Endothelial cell of umbilical vein (primary cell): Measurements from ENCODE around the gene AQR. TPM values are rescaled to one million over a fixed set of nuclear protein-coding genes. Genes with fewer than 3 reads are reported as not detected.
"Not testable (repeated sequence)": the region's sequence is repeated elsewhere in the genome, so short reads cannot be mapped to it uniquely, and the experiment has no call there.

Experiments
- BruUV-seq: library from RNA; stranded (reverse); fragments of 400-500 nt; replicated peaks from 2 replicates; lab custom pipeline; 2021; lab: Mats Ljungman, UMichigan
- CTCF ChIA-PET: fragments of 300-600, 350-600 bp; sonication (Branson Sonifier 250); formaldehyde crosslinking; loops from one replicate; lab custom pipeline; 2021; ENCODE audit warnings: antibody characterized with exemption, inconsistent platforms; lab: Charles Lee
- POLR2A ChIA-PET: fragments of 300-600, 350-600 bp; sonication (Branson Sonifier 250); formaldehyde crosslinking; loops from one replicate; lab custom pipeline; 2021; ENCODE audit warnings: antibody characterized with exemption, inconsistent platforms; lab: Charles Lee
- DNase-seq: peaks from one replicate; pipeline ENCODE4 v3.0.0-alpha.2; 2011; ENCODE audit warnings: low read depth, low spot score
- FAIRE-seq: peaks from 2 replicates; lab custom pipeline; 2011; peaks lifted over from hg19 to GRCh38; lab: Jason Lieb, UNC
- H2AFZ ChIP-seq: 2 replicates; pipeline ENCODE4 v1.6.0; 2012; ENCODE audit warnings: low read depth, low read length, control low read depth, inconsistent platforms
- H3K27ac ChIP-seq: 2 replicates; pipeline ENCODE4 v1.5.1; 2011; ENCODE audit warnings: low read depth, mild to moderate bottlenecking, control low read depth, low read length, moderate library complexity; ENCODE audit not compliant: insufficient read depth
- H3K27me3 ChIP-seq, 2 experiments: 2 replicates each; pipeline versions ENCODE4 v1.6.0 to v1.6.1; 2011; ENCODE audit warnings: low read length in 2 of 2, mixed read lengths in 1 of 2; ENCODE audit not compliant: control insufficient read depth in 2 of 2, insufficient read depth in 2 of 2
- H3K36me3 ChIP-seq, 2 experiments: 2 replicates in 1 of 2; 3 replicates in 1 of 2; pipeline ENCODE4 v1.5.1; 2011; ENCODE audit warnings: low read length in 2 of 2, mild to moderate bottlenecking in 1 of 2, moderate library complexity in 1 of 2; ENCODE audit not compliant: control insufficient read depth in 2 of 2, insufficient read depth in 2 of 2; ENCODE audit errors: extremely low read depth in 1 of 2
- H3K4me1 ChIP-seq: 3 replicates; pipeline ENCODE4 v1.5.1; 2011; ENCODE audit warnings: mild to moderate bottlenecking, low read length; ENCODE audit not compliant: control insufficient read depth, insufficient read depth; ENCODE audit errors: extremely low read depth
- H3K4me2 ChIP-seq: 2 replicates; pipeline ENCODE4 v1.6.1; 2011; ENCODE audit warnings: low read length, control low read depth, mixed read lengths; ENCODE audit not compliant: insufficient read depth
- H3K4me3 ChIP-seq, 3 experiments: fragments of 200-600 bp in 1 of 3; sonication (generic), shearing (Covaris generic) in 1 of 3; replicated peaks in 1 of 3; 2 replicates each; pipeline ENCODE4 v1.5.1; 2011 to 2016; ENCODE audit warnings: control low read depth in 3 of 3, low read length in 3 of 3, mild to moderate bottlenecking in 2 of 3, inconsistent platforms in 1 of 3, low read depth in 1 of 3, moderate library complexity in 1 of 3; ENCODE audit not compliant: insufficient read depth in 1 of 3
- H3K79me2 ChIP-seq: 2 replicates; pipeline ENCODE4 v1.6.0; 2012; ENCODE audit warnings: low read length, inconsistent platforms; ENCODE audit not compliant: control insufficient read depth, insufficient read depth
- H3K9ac ChIP-seq: replicated peaks from 2 replicates; pipeline ENCODE3; 2011; ENCODE audit warnings: low read length, control low read depth; ENCODE audit not compliant: insufficient read depth; ENCODE audit errors: extremely low read depth
- H3K9me1 ChIP-seq: replicated peaks from 3 replicates; pipeline ENCODE4 v1.6.0; 2011; ENCODE audit warnings: mild to moderate bottlenecking, low read length; ENCODE audit not compliant: control insufficient read depth, insufficient read depth; ENCODE audit errors: extremely low read depth
- H3K9me3 ChIP-seq: replicated peaks from 2 replicates; pipeline ENCODE4 v1.5.1; 2012; ENCODE audit warnings: low read length, inconsistent platforms; ENCODE audit not compliant: control insufficient read depth, insufficient read depth
- H4K20me1 ChIP-seq: replicated peaks from 2 replicates; pipeline ENCODE3; 2011; ENCODE audit warnings: mild to moderate bottlenecking, low read length; ENCODE audit not compliant: control insufficient read depth, insufficient read depth; ENCODE audit errors: extremely low read depth
- EZH2 ChIP-seq: IDR thresholded peaks from 2 replicates; pipeline ENCODE4 v1.6.1; 2012; ENCODE audit warnings: borderline replicate concordance, low read depth, mild to moderate bottlenecking, moderate library complexity, low read length, inconsistent platforms; ENCODE audit not compliant: severe bottlenecking
- JUN ChIP-seq: IDR thresholded peaks from 2 replicates; pipeline ENCODE4 v1.6.1; 2011; ENCODE audit warnings: borderline replicate concordance, low read depth; ENCODE audit not compliant: insufficient read length, insufficient read depth
- POLR2A ChIP-seq: IDR thresholded peaks from 2 replicates; pipeline ENCODE4 v1.6.1; 2012; ENCODE audit warnings: low read depth, mild to moderate bottlenecking, control low read depth, low read length
- dilution Hi-C: fragments of 300-500 bp; cut with MboI; formaldehyde crosslinking; loops from one replicate; pipeline ENCODE4 v1.15.0; 2019; ENCODE audit warnings: low sequenced_read_pairs; ENCODE audit not compliant: extremely low pct_ligation_motif_present
- intact Hi-C: fragments of 100-400 bp; cut with micrococcal nuclease; formaldehyde crosslinking; loops from one replicate; pipeline ENCODE4 v1.10.0; 2022
- polyA plus RNA-seq, 4 experiments: library from polyadenylated mRNA; depleted of rRNA in 3 of 4; stranded (reverse) in 3 of 4; unstranded in 1 of 4; fragments of >200 nt; gene quantifications; 2 replicates each; pipeline versions ENCODE4 v1.2.1 to v1.2.3, GENCODE V29; 2011 to 2012; ENCODE audit warnings: missing spikeins in 1 of 4
- total RNA-seq: library from RNA; stranded (reverse); gene quantifications from 2 replicates; pipeline ENCODE4 v1.2.3, GENCODE V29; 2021
- TF ChIP-seq, protein P1 (sequence below), 2 donors: IDR thresholded peaks; 1 replicate in 1 of 2; 2 replicates in 1 of 2; pipeline ENCODE4 v1.5.1; 2011; ENCODE audit warnings: low read length in 2 of 2, mild to moderate bottlenecking in 2 of 2, moderate library complexity in 2 of 2, control low read depth in 1 of 2, inconsistent platforms in 1 of 2, low read depth in 1 of 2; ENCODE audit not compliant: insufficient read depth in 1 of 2; ENCODE audit errors: extremely low read depth in 1 of 2

Gene AQR
- total and polyA plus RNA-seq, 2 donors (not counting 3 experiments of a cell fraction or from before 2014, with no cell fraction given), result 18.7 to 37.5 TPM

DNA sequence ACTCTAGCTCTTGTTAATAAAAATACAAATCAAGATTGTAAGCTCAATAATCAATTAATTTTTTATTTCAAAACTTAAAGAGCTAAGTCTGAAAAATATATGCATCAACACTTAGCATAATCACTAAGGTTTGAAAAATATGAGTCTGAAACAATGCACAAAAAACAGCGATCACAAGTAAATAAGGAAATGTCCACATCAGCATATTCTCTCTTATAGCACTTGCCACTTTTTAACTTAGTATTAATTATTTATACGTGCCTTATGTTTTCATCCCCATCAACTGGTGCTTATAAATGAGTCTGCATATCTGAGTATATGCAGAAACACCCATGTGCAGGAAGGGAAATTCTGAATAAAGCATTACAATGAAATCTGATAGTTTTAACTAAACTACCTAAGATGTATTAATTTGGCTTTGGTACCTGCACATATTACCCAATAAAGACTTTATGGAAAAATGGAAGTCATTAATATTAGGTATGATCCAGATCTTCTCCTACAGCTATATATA lies 28.3 kb downstream of the AQR start:
- H2AFZ ChIP-seq, result no peak overlapping the region
- no peak overlapping the region for H3K27ac ChIP-seq
- H3K27me3 ChIP-seq, result no peaks in the 10 kb centered on the region
- no peak overlapping the region for H3K9ac ChIP-seq
- no peak for DNase-seq
- TF ChIP-seq, protein P1, sequence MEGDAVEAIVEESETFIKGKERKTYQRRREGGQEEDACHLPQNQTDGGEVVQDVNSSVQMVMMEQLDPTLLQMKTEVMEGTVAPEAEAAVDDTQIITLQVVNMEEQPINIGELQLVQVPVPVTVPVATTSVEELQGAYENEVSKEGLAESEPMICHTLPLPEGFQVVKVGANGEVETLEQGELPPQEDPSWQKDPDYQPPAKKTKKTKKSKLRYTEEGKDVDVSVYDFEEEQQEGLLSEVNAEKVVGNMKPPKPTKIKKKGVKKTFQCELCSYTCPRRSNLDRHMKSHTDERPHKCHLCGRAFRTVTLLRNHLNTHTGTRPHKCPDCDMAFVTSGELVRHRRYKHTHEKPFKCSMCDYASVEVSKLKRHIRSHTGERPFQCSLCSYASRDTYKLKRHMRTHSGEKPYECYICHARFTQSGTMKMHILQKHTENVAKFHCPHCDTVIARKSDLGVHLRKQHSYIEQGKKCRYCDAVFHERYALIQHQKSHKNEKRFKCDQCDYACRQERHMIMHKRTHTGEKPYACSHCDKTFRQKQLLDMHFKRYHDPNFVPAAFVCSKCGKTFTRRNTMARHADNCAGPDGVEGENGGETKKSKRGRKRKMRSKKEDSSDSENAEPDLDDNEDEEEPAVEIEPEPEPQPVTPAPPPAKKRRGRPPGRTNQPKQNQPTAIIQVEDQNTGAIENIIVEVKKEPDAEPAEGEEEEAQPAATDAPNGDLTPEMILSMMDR (IDR thresholded peaks at IDR 0.05; ENCODE audit: extremely low read depth in 1 of 2, insufficient read depth in 1 of 2, low read depth in 1 of 2, low read length in 2 of 2), result no peak
- no peak for TF ChIP-seq JUN
- CTCF ChIA-PET, result interaction anchor here (1.5 to 2.4 kb wide), 2 partner anchors 15 to 28 kb away, joined by 4 to 11 read pairs; partner anchors contain the start of gene AQR
- POLR2A ChIA-PET, result no interaction called here
- dilution Hi-C loops (no loop called here), intact Hi-C loops (no loop called here)
- H3K9me1 ChIP-seq, result no peaks in the 10 kb centered on the region
- peaks cover 5% of the 10 kb centered on the region for H3K4me1 ChIP-seq
- H3K36me3 ChIP-seq, result peaks cover 7 to 9% of the 10 kb centered on the region in 2 experiments
- H3K4me2 ChIP-seq, result no peak overlapping the region
- no peaks in the 10 kb centered on the region for H3K9me3 ChIP-seq
- H3K4me3 ChIP-seq, result no peak overlapping the region
- H4K20me1 ChIP-seq, result no peaks in the 10 kb centered on the region
- BruUV-seq, result no TSS peak
- no peak for FAIRE-seq
- H3K79me2 ChIP-seq, result no peaks in the 10 kb centered on the region

GRCh38 chr15:34933432-34933975 lies 36.0 kb downstream of the AQR start:
- TF ChIP-seq EZH2, result no peak
- no peak for TF ChIP-seq POLR2A
- dilution Hi-C loops (no loop called here), intact Hi-C loops (no loop called here)
- Histone ChIP-seq H3K4me1 (no peaks in the 10 kb centered on the region), H4K20me1 (no peaks in the 10 kb centered on the region), H3K4me2 (no peak overlapping the region), H3K9me3 (no peaks in the 10 kb centered on the region), H3K4me3 (no peak overlapping the region), H3K27ac (no peak overlapping the region), H3K27me3 (no peaks in the 10 kb centered on the region), H3K36me3 (peaks cover 5 to 6% of the 10 kb centered on the region in 2 experiments), H3K79me2 (no peaks in the 10 kb centered on the region), H3K9ac (no peak overlapping the region), H2AFZ (no peak overlapping the region), H3K9me1 (no peaks in the 10 kb centered on the region)
- no peak for FAIRE-seq
- DNase-seq, result no peak
- ChIA-PET CTCF (interaction anchor here (0.9 to 1.3 kb wide), 2 partner anchors 36 to 312 kb away, joined by 4 read pairs; partner anchors contain the start of gene AQR), POLR2A (no interaction called here)
- BruUV-seq, result no TSS peak

DNA sequence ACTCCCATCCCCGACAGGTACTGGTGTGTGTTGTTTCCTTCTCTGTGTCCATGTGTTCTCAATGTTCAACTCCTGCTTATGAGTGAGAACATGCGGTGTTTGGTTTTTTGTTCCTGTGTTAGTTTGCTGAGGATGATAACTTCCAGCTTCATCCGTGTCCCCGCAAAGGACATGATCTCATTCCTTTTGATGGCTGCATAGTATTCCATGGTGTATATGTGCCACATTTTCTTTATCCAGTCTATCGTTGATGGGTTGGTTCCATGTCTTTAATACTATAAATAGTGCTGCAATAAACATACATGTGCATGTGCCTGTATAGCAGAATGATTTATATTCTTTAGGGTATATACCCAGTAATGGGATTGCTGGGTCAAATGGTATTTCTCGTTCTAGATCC lies 41.2 kb downstream of the AQR start:
- POLR2A ChIA-PET, H3K79me2 ChIP-seq, H4K20me1 ChIP-seq, dilution Hi-C loops, H3K4me2 ChIP-seq, BruUV-seq, H3K9me3 ChIP-seq, H3K27me3 ChIP-seq, H3K36me3 ChIP-seq, H3K9ac ChIP-seq, H3K9me1 ChIP-seq, H3K27ac ChIP-seq, H2AFZ ChIP-seq, DNase-seq, FAIRE-seq, H3K4me3 ChIP-seq, H3K4me1 ChIP-seq, intact Hi-C loops: not testable (repeated sequence)
- CTCF ChIA-PET, result interaction anchor here (0.8 kb wide), 1 partner anchor 8 kb away, joined by 3 read pairs; no protein-coding TSS in a partner anchor
